ENCODE results near the gene KAT7.
"Not testable (repeated sequence)": the region's sequence is repeated elsewhere in the genome, so short reads cannot be mapped to it uniquely, and the experiment has no call there.

KAT7 gene

GRCh38 chr17:49809056-49809455, 20.6 kb downstream of the KAT7 start:
- no peak for DNase-seq (ENCODE audit: low spot score)

GRCh38 chr17:49814781-49815529, 26.5 kb downstream of the KAT7 start:
- peak; percentile 70 for DNase-seq (ENCODE audit: low spot score)

GRCh38 chr17:49815761-49816281, 27.3 kb downstream of the KAT7 start:
- peak; percentile 67 for DNase-seq (ENCODE audit: low spot score)

GRCh38 chr17:49817993-49818392, 29.5 kb downstream of the KAT7 start:
- DNase-seq (ENCODE audit: low spot score): no peak

- no peak for DNase-seq (ENCODE audit: low spot score)
Measured at GRCh38 chr17:49819138-49819537, 30.7 kb downstream of the KAT7 start.

GRCh38 chr17:49819651-49820050, 31.2 kb downstream of the KAT7 start:
- DNase-seq (ENCODE audit: low spot score): no peak

- no peak for DNase-seq (ENCODE audit: low spot score)
Measured at GRCh38 chr17:49820773-49821172, 32.3 kb downstream of the KAT7 start.

GRCh38 chr17:49821466-49821865, 33.0 kb downstream of the KAT7 start:
- no peak for DNase-seq (ENCODE audit: low spot score)

- no peak for DNase-seq (ENCODE audit: low spot score)
Measured at GRCh38 chr17:49821916-49822315, 33.4 kb downstream of the KAT7 start.

- no peak for DNase-seq (ENCODE audit: low spot score)
Measured at GRCh38 chr17:49822829-49823228, 34.3 kb downstream of the KAT7 start.

GRCh38 chr17:49823614-49824013, 35.1 kb downstream of the KAT7 start:
- no peak for DNase-seq (ENCODE audit: low spot score)

- DNase-seq (ENCODE audit: low spot score): no peak
Measured at GRCh38 chr17:49825645-49826044, 37.2 kb downstream of the KAT7 start.

GRCh38 chr17:49828325-49828724, 39.8 kb downstream of the KAT7 start:
- DNase-seq (ENCODE audit: low spot score): not testable (repeated sequence)

- no peak for DNase-seq (ENCODE audit: low spot score)
Measured at GRCh38 chr17:49829026-49829425, 40.5 kb downstream of the KAT7 start.

- DNase-seq (ENCODE audit: low spot score): no peak
Measured at GRCh38 chr17:49830605-49831004, 42.1 kb downstream of the KAT7 start.

- no peak for DNase-seq (ENCODE audit: low spot score)
Measured at GRCh38 chr17:49832840-49833599, 44.5 kb downstream of the KAT7 start.

GRCh38 chr17:49834118-49834743, 45.8 kb downstream of the KAT7 start:
- no peak for DNase-seq (ENCODE audit: low spot score)

- DNase-seq (ENCODE audit: low spot score): no peak
Measured at GRCh38 chr17:49835472-49835871, 47.0 kb downstream of the KAT7 start.

- DNase-seq (ENCODE audit: low spot score): no peak
Measured at GRCh38 chr17:49836111-49837030, 47.9 kb downstream of the KAT7 start.

GRCh38 chr17:49839455-49839854, 51.0 kb downstream of the KAT7 start:
- DNase-seq (ENCODE audit: low spot score): no peak

GRCh38 chr17:49841548-49841947, 53.1 kb downstream of the KAT7 start:
- DNase-seq (ENCODE audit: low spot score): no peak

- DNase-seq (ENCODE audit: low spot score): no peak
Measured at GRCh38 chr17:49842371-49842770, 53.9 kb downstream of the KAT7 start.
